NCI-H82 (cell line): ENCODE measurements around the gene ASH1L.
"Not testable (repeated sequence)": the region's sequence is repeated elsewhere in the genome, so short reads cannot be mapped to it uniquely, and the experiment has no call there.

Experiments used
- DNase-seq: peaks from one replicate; lab custom pipeline; 2025; lab: John Stamatoyannopoulos, UW

Gene ASH1L

GRCh38 chr1:155561779-155562580 lies 623 bp downstream of the ASH1L start:
- peak; percentile 81 for DNase-seq

GRCh38 chr1:155555915-155556314 lies 6.7 kb downstream of the ASH1L start:
- no peak for DNase-seq

GRCh38 chr1:155553349-155553748 lies 9.3 kb downstream of the ASH1L start:
- no peak for DNase-seq

GRCh38 chr1:155548706-155549105 lies 13.9 kb downstream of the ASH1L start:
- DNase-seq = no peak

GRCh38 chr1:155540000-155540874 lies 22.4 kb downstream of the ASH1L start:
- DNase-seq = no peak

- DNase-seq = peak; percentile 77
Observed at GRCh38 chr1:155537193-155537592, 25.4 kb downstream of the ASH1L start.

- DNase-seq = no peak
Observed at GRCh38 chr1:155531624-155532023, 31.0 kb downstream of the ASH1L start.

- DNase-seq = no peak
Observed at GRCh38 chr1:155529929-155530328, 32.7 kb downstream of the ASH1L start.

- no peak for DNase-seq
Observed at GRCh38 chr1:155529109-155529508, 33.5 kb downstream of the ASH1L start.

- no peak for DNase-seq
Observed at GRCh38 chr1:155527677-155528076, 34.9 kb downstream of the ASH1L start.

- no peak for DNase-seq
Observed at GRCh38 chr1:155526356-155526755, 36.2 kb downstream of the ASH1L start.

- DNase-seq = no peak
Observed at GRCh38 chr1:155522069-155522468, 40.5 kb downstream of the ASH1L start.

GRCh38 chr1:155518484-155518883 lies 44.1 kb downstream of the ASH1L start:
- no peak for DNase-seq

GRCh38 chr1:155514582-155515187 lies 47.9 kb downstream of the ASH1L start:
- no peak for DNase-seq

GRCh38 chr1:155513300-155513916 lies 49.2 kb downstream of the ASH1L start:
- DNase-seq = no peak

- not testable (repeated sequence) for DNase-seq
Observed at GRCh38 chr1:155511385-155511784, 51.2 kb downstream of the ASH1L start.

- DNase-seq = no peak
Observed at GRCh38 chr1:155509064-155509463, 53.5 kb downstream of the ASH1L start.

GRCh38 chr1:155507945-155508344 lies 54.7 kb downstream of the ASH1L start:
- no peak for DNase-seq

GRCh38 chr1:155505963-155506362 lies 56.6 kb downstream of the ASH1L start:
- DNase-seq = not testable (repeated sequence)

GRCh38 chr1:155504207-155504606 lies 58.4 kb downstream of the ASH1L start:
- peak; percentile 72 for DNase-seq

GRCh38 chr1:155499953-155500639 lies 62.5 kb downstream of the ASH1L start:
- peak; percentile 94 for DNase-seq

GRCh38 chr1:155499263-155499662 lies 63.3 kb downstream of the ASH1L start:
- no peak for DNase-seq
